DOHH2 (cell line): Measurements from ENCODE around the gene MRPL54.
"Not testable (repeated sequence)": the region's sequence is repeated elsewhere in the genome, so short reads cannot be mapped to it uniquely, and the experiment has no call there.

Source experiments
- CTCF ChIP-seq: fragments of 200-600 bp; sonication (generic); IDR thresholded peaks from one replicate; pipeline ENCODE4 v1.5.1; 2014; ENCODE audit warnings: antibody characterized with exemption, mild to moderate bottlenecking, low read depth, low read length; ENCODE audit not compliant: poor library complexity, severe bottlenecking
- EZH2phosphoT487 ChIP-seq: fragments of 200-600 bp; sonication (generic); IDR thresholded peaks from 2 replicates; pipeline ENCODE4 v1.6.1; 2017; ENCODE audit warnings: borderline replicate concordance, mild to moderate bottlenecking, antibody characterized with exemption, low read length, moderate library complexity, mixed read lengths

- not testable (repeated sequence) for TF ChIP-seq EZH2phosphoT487, CTCF
Observed at GRCh38 chr19:3758297-3758696, 4.2 kb upstream of the MRPL54 start.
